HepG2 (cell line): ENCODE results near the gene BPHL. TPM values are rescaled to one million over a fixed set of nuclear protein-coding genes. Genes with fewer than 3 reads are reported as not detected.

Experiments used
- FIP1L1 ChIP-seq: fragments of 200-400 bp; formaldehyde crosslinking; IDR thresholded peaks from 2 replicates; pipeline ENCODE4 v1.6.1; 2018; ENCODE audit warnings: low read depth, mild to moderate bottlenecking, low read length, moderate library complexity, borderline replicate concordance; ENCODE audit not compliant: insufficient read depth
- NFYB ChIP-seq: sonication (generic); formaldehyde crosslinking; IDR thresholded peaks from 2 replicates; pipeline ENCODE4 v1.4.0; 2020; ENCODE audit warnings: missing genetic modification reagents
- NR3C1 ChIP-seq: sonication (generic); formaldehyde crosslinking; IDR thresholded peaks from 2 replicates; pipeline ENCODE4 v1.4.0; 2020; ENCODE audit warnings: missing genetic modification reagents
- PPARG ChIP-seq: conservative IDR thresholded peaks from 2 replicates; pipeline ENCODE4 v1.6.1; 2016; ENCODE audit warnings: missing biosample characterization, missing genetic modification reagents
- RORA ChIP-seq: sonication (generic); formaldehyde crosslinking; IDR thresholded peaks from 2 replicates; pipeline ENCODE4 v1.5.0; 2020; ENCODE audit warnings: mild to moderate bottlenecking, missing genetic modification reagents, moderate library complexity
- SATB2 ChIP-seq: sonication (generic); formaldehyde crosslinking; IDR thresholded peaks from 2 replicates; pipeline ENCODE4 v1.5.0; 2020; ENCODE audit warnings: missing genetic modification reagents
- SCMH1 ChIP-seq: sonication (generic); formaldehyde crosslinking; IDR thresholded peaks from 2 replicates; pipeline ENCODE4 v1.9.0; 2021; ENCODE audit warnings: missing genetic modification reagents, mild to moderate bottlenecking, borderline replicate concordance
- SP4 ChIP-seq: sonication (generic); formaldehyde crosslinking; IDR thresholded peaks from 2 replicates; pipeline ENCODE4 v1.8.1; 2023; ENCODE audit warnings: mild to moderate bottlenecking, missing genetic modification reagents
- ZFP36 ChIP-seq: fragments of 150-350 bp; IDR thresholded peaks from 2 replicates; pipeline ENCODE4 v1.6.1; 2018; ENCODE audit warnings: borderline replicate concordance, low read length, low read depth; ENCODE audit not compliant: partially characterized antibody
- ZNF441 ChIP-seq: sonication (generic); formaldehyde crosslinking; IDR thresholded peaks from 2 replicates; pipeline ENCODE4 v1.7.0; 2021; ENCODE audit warnings: missing genetic modification reagents, borderline replicate concordance
- ZNF549 ChIP-seq: sonication (generic); formaldehyde crosslinking; IDR thresholded peaks from 2 replicates; pipeline ENCODE4 v1.5.0; 2020; ENCODE audit warnings: missing genetic modification reagents
- ZNF552 ChIP-seq: sonication (generic); formaldehyde crosslinking; IDR thresholded peaks from 2 replicates; pipeline ENCODE4 v1.9.0; 2022; ENCODE audit warnings: missing genetic modification reagents, mild to moderate bottlenecking, borderline replicate concordance
- polyA plus RNA-seq, 8 experiments: library from polyadenylated mRNA; depleted of rRNA in 3 of 8; stranded (reverse) in 7 of 8; unstranded in 1 of 8; fragments of >200 nt; fragmentation: Illumina TruSeq in 4 of 8; extraction: Trizol in 4 of 8; gene quantifications; 2 replicates each; pipeline versions ENCODE4 v1.2.1 to v1.2.3, GENCODE V29; 2011 to 2016; ENCODE audit warnings: low read depth in 4 of 8, missing spikeins in 1 of 8, mixed read lengths in 1 of 8; ENCODE audit not compliant: insufficient read depth in 1 of 8
- total RNA-seq, 5 experiments: library from RNA; depleted of rRNA; stranded (reverse); fragments of >200 nt; fragmentation: Illumina TruSeq; extraction: Trizol; gene quantifications; 2 replicates each; pipeline ENCODE4 v1.2.3, GENCODE V29; 2016; ENCODE audit warnings: low read depth in 1 of 5
- TF ChIP-seq, protein P1 (sequence below): sonication (generic); formaldehyde crosslinking; IDR thresholded peaks from 2 replicates; pipeline ENCODE4 v1.4.0; 2020; ENCODE audit warnings: missing genetic modification reagents
- TF ChIP-seq, protein P2 (sequence below): sonication (generic); formaldehyde crosslinking; IDR thresholded peaks from 2 replicates; pipeline ENCODE4 v1.4.0; 2020; ENCODE audit warnings: mild to moderate bottlenecking, missing genetic modification reagents
- TF ChIP-seq, protein P3 (sequence below): sonication (generic); formaldehyde crosslinking; IDR thresholded peaks from 2 replicates; pipeline ENCODE4 v1.4.0; 2020; ENCODE audit warnings: missing genetic modification reagents

The BPHL gene
- total and polyA plus RNA-seq, 2 of the 13 experiments (the other 11 are each of a cell fraction or from before 2014, with no cell fraction given), result 37.8 to 39.5 TPM

DNA sequence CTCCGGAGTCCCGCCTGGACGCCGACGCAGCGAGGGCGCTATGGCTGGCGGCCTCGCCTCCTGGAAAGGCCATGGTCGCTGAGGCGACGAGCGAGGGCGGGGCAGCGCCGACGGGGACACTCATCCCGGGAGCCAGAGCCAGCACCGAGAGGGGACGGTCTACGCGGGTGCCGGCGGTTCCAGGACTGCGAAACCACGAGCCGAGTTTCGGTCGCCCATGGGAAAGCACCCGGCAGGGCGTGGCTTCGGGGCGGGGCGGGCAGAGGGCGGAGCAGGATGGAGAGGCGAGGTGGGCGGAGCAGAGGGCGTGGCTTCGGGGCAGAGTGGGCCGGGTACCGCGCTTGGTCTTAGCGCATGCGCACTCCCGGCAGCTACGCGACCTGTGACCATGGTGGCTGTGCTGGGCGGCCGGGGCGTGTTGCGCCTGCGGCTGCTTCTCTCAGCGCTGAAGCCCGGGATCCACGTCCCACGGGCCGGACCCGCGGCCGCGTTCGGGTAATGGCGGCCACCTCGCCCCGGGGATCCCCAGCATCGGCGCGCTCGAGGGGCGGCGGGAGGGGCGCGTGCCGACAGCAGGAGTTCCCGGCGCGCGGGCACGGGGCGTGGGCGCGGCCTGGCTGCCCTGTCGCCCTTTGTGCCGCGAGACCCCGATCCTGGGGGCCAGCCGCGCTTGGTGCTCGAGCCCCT is at the start of gene BPHL (continued):
- TF ChIP-seq, protein P1, sequence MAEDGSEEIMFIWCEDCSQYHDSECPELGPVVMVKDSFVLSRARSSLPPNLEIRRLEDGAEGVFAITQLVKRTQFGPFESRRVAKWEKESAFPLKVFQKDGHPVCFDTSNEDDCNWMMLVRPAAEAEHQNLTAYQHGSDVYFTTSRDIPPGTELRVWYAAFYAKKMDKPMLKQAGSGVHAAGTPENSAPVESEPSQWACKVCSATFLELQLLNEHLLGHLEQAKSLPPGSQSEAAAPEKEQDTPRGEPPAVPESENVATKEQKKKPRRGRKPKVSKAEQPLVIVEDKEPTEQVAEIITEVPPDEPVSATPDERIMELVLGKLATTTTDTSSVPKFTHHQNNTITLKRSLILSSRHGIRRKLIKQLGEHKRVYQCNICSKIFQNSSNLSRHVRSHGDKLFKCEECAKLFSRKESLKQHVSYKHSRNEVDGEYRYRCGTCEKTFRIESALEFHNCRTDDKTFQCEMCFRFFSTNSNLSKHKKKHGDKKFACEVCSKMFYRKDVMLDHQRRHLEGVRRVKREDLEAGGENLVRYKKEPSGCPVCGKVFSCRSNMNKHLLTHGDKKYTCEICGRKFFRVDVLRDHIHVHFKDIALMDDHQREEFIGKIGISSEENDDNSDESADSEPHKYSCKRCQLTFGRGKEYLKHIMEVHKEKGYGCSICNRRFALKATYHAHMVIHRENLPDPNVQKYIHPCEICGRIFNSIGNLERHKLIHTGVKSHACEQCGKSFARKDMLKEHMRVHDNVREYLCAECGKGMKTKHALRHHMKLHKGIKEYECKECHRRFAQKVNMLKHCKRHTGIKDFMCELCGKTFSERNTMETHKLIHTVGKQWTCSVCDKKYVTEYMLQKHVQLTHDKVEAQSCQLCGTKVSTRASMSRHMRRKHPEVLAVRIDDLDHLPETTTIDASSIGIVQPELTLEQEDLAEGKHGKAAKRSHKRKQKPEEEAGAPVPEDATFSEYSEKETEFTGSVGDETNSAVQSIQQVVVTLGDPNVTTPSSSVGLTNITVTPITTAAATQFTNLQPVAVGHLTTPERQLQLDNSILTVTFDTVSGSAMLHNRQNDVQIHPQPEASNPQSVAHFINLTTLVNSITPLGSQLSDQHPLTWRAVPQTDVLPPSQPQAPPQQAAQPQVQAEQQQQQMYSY (CRISPR knock-in tag), result no peak; the same call in 1 of the 2 replicates
- 0 out of 2 replicates have a peak, but pooled peaks have one; percentile 20 for TF ChIP-seq ZNF549 (CRISPR knock-in tag)
- TF ChIP-seq ZNF552 (CRISPR knock-in tag), result peak; percentile 89
- peak; percentile 33; the same call in 1 of the 2 replicates for TF ChIP-seq SATB2 (CRISPR knock-in tag)
- TF ChIP-seq, protein P2, sequence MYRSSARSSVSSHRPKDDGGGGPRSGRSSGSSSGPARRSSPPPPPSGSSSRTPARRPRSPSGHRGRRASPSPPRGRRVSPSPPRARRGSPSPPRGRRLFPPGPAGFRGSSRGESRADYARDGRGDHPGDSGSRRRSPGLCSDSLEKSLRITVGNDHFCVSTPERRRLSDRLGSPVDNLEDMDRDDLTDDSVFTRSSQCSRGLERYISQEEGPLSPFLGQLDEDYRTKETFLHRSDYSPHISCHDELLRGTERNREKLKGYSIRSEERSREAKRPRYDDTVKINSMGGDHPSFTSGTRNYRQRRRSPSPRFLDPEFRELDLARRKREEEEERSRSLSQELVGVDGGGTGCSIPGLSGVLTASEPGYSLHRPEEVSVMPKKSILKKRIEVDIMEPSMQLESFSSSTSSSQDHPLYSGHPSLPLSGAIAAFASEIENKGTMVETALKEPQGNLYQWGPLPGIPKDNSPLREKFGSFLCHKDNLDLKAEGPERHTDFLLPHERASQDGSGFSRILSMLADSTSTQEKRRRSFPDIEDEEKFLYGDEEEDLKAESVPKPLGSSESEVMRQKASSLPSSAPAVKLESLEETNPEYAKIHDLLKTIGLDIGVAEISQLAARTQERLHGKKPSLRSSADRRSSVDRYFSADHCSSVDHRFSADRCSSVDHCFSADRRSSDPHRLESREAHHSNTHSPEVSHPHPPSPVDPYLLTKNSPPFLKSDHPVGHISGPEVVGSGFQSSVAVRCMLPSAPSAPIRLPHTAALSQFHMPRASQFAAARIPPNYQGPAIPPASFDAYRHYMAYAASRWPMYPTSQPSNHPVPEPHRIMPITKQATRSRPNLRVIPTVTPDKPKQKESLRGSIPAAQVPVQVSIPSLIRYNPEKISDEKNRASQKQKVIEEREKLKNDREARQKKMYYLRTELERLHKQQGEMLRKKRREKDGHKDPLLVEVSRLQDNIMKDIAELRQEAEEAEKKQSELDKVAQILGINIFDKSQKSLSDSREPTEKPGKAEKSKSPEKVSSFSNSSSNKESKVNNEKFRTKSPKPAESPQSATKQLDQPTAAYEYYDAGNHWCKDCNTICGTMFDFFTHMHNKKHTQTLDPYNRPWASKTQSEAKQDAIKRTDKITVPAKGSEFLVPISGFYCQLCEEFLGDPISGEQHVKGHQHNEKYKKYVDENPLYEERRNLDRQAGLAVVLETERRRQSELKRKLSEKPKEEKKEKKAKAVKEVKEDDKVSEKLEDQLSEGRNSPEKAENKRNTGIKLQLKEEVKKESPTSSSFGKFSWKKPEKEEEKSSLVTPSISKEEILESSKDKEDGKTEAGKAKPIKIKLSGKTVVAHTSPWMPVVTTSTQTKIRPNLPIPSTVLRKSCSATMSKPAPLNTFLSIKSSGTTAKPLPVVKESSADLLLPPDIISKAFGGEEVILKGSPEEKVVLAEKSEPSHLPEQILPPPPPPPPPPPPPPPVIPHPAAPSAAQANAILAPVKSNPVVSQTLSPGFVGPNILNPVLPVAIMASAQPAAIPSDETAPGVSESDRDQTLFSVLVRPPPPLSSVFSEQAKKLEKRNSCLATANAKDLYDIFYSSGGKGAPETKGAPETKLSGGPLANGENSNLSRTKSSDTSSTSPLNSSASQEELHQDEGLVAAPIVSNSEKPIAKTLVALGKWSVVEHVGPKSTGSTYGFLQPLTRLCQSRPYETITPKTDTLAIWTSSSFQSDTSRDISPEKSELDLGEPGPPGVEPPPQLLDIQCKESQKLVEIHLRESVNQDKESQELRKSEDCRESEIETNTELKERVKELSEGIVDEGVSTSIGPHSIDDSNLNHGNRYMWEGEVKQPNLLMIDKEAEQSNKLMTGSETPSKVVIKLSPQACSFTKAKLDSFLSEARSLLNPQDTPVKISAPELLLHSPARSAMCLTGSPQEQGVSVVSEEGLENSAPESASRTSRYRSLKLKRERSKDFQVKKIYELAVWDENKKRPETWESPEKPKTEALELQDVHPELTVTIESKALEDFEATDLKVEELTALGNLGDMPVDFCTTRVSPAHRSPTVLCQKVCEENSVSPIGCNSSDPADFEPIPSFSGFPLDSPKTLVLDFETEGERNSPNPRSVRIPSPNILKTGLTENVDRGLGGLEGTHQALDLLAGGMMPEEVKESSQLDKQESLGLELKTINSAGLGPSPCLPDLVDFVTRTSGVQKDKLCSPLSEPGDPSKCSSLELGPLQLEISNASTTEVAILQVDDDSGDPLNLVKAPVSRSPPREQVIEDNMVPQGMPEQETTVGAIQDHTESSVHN (CRISPR knock-in tag), result no peak; the same call in 1 of the 2 replicates
- no peak for TF ChIP-seq SCMH1 (CRISPR knock-in tag)
- TF ChIP-seq RORA (CRISPR knock-in tag), result no peak
- no peak for TF ChIP-seq ZFP36
- TF ChIP-seq, protein P3, sequence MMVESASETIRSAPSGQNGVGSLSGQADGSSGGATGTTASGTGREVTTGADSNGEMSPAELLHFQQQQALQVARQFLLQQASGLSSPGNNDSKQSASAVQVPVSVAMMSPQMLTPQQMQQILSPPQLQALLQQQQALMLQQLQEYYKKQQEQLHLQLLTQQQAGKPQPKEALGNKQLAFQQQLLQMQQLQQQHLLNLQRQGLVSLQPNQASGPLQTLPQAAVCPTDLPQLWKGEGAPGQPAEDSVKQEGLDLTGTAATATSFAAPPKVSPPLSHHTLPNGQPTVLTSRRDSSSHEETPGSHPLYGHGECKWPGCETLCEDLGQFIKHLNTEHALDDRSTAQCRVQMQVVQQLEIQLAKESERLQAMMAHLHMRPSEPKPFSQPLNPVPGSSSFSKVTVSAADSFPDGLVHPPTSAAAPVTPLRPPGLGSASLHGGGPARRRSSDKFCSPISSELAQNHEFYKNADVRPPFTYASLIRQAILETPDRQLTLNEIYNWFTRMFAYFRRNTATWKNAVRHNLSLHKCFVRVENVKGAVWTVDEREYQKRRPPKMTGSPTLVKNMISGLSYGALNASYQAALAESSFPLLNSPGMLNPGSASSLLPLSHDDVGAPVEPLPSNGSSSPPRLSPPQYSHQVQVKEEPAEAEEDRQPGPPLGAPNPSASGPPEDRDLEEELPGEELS, result peak; percentile 59
- peak; percentile 81 for TF ChIP-seq ZNF441 (CRISPR knock-in tag)
- no peak; the same call in none of the 2 replicates for TF ChIP-seq PPARG
- no peak for TF ChIP-seq NR3C1 (CRISPR knock-in tag)
- TF ChIP-seq SP4 (CRISPR knock-in tag), result peak; percentile 99
- TF ChIP-seq FIP1L1, result no peak
- TF ChIP-seq NFYB, result no peak; the same call in 1 of the 2 replicates
